ENCODE measurements around the gene THSD7A.

The THSD7A gene

DNA sequence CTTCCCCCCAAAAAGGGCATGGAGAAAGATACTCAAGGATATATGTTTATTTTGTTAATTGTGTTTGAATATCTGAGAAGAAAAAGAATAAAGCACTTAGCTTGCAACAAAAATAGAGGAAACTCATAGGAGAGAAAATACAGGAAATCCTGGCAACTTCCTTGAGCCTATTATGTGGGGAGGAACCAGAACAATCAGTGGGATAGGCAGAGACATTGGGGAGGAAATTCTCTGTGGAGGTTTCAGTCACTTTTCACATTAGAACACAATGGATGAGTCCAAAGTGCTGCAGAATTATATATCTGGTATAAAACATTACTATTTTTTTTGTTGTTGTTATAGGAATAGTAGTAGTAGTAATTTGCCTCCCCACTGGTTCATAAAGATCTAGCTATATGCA lies 240.1 kb downstream of the THSD7A start:
- TF ChIP-seq, protein P1, sequence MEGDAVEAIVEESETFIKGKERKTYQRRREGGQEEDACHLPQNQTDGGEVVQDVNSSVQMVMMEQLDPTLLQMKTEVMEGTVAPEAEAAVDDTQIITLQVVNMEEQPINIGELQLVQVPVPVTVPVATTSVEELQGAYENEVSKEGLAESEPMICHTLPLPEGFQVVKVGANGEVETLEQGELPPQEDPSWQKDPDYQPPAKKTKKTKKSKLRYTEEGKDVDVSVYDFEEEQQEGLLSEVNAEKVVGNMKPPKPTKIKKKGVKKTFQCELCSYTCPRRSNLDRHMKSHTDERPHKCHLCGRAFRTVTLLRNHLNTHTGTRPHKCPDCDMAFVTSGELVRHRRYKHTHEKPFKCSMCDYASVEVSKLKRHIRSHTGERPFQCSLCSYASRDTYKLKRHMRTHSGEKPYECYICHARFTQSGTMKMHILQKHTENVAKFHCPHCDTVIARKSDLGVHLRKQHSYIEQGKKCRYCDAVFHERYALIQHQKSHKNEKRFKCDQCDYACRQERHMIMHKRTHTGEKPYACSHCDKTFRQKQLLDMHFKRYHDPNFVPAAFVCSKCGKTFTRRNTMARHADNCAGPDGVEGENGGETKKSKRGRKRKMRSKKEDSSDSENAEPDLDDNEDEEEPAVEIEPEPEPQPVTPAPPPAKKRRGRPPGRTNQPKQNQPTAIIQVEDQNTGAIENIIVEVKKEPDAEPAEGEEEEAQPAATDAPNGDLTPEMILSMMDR (IDR thresholded peaks at IDR 0.05): no peak
- TF ChIP-seq ZFX (IDR thresholded peaks at IDR 0.05; ENCODE audit: borderline replicate concordance): no peak

DNA sequence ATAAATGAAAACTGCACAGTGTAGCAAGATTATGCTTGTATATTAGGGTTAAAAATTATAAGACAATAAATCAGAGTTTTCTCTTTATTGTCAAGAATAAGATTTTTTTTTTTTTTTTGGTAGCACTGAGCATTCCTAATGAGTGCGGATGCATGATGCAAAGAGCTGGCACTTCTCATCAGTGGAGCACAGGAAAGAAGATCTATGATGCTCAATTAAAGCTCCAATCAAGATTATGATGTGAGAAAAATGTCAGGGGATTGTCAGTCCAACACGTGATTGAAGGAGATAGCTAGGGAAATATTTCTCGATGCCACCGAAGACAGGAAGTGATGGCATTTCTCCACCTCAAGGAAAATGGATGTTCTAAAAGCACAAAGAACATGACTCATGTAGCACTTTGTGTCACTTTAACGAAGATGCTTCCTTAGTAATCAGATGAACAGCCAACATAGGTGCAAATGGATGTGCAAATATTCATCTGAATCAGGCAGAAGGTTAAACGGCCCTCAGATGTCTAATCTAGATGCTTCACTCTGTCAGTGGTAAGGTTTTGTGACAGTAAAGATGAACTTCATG lies 240.9 kb downstream of the THSD7A start:
- TF ChIP-seq, protein P1 (IDR thresholded peaks at IDR 0.05): no peak
- TF ChIP-seq ZFX (IDR thresholded peaks at IDR 0.05; ENCODE audit: borderline replicate concordance): no peak
- H3K27ac ChIP-seq: no peak overlapping the region

More for the DNA sequence above, 240.1 kb downstream of the THSD7A start:
- H3K27ac ChIP-seq: no peak overlapping the region

DNA sequence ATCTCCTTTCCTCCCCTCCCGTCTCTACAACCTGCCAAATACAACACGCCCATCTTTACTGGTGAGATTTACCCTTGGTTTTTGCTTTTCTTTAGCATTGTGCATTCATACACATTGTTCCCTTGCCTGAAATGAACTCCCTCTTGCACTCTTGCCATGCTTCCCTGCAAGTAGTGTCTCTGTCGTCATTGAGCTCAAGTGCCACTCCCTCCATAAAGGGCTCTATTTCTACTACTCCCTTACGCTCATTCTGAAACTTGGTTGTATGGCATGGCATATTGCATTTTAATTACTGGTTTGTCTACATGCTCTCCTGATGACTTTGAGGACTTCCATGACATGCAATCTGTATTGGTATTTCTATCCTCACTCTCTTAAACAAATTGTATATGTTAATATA lies 242.7 kb downstream of the THSD7A start:
- TF ChIP-seq, protein P1 (IDR thresholded peaks at IDR 0.05): no peak
- no peak for TF ChIP-seq ZFX (IDR thresholded peaks at IDR 0.05; ENCODE audit: borderline replicate concordance)
- no peak overlapping the region for H3K27ac ChIP-seq

DNA sequence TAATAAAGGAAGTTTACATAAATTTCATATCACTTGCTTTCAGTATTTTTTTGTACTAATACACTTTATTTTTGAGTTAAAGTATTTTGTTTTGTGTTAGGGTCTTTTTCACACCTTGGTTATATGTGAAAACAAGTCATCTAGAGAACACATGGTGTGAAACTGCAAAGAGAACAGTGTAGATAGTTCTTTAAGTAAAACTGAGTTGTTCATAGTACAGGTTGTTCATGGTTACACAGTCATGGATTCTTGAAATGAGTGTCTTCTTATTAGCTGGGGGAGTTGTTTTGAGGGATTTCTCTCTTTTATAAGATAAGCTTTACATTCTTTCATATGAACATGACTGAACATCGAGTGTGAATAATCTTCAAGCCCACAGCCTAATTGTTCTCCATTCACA lies 244.2 kb downstream of the THSD7A start:
- TF ChIP-seq, protein P1 (IDR thresholded peaks at IDR 0.05): no peak
- TF ChIP-seq ZFX (IDR thresholded peaks at IDR 0.05; ENCODE audit: borderline replicate concordance): no peak
- no peak overlapping the region for H3K27ac ChIP-seq

DNA sequence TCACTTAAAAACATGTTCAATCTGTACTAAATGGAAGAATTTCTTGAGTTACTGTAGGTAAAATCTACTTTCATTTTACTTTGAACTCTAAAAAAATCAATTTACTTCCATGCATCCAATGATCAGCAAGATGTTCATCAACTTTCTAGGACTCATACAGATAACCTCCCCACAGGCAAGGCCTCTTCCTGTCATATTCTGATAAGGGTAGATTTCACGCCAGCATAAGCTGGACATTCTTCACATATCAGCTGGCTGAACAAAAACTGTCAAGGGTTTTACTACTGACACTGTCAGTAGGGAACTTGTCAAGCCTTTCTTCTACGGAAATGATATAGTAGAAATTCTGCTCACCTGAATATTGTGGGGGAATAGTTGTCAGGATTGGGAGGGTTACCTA lies 244.9 kb downstream of the THSD7A start:
- no peak for TF ChIP-seq ZFX (IDR thresholded peaks at IDR 0.05; ENCODE audit: borderline replicate concordance)
- TF ChIP-seq, protein P1 (IDR thresholded peaks at IDR 0.05): no peak
- H3K27ac ChIP-seq: no peak overlapping the region

DNA sequence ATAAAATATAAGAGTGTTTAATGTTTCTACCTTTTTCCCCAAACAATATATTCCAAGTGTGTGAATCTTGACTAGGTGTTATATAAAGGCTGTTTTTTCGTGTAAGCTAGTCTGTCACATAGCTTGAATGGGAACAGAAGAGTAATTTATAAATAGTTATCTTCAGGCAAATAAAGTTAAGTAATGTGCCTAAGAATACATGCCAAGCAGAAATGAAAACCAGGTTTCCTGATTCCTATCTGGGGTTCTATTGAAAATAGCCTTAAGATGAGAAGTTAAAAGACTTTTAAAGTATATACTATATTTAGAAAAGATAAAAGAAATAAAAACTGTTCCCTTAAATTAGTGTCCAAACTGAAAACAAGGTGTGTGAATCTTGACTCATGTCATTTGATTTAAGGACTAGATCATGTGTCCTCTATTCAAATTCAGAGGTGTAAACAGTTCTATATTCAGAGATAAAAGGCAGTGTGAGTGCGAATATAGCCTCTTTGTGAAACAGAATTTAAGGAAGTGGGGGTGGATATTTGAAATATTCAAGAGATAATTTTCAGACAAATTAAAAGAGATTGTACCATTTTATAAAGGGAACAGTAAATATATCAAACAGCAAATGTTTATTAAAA lies 247.5 kb downstream of the THSD7A start:
- no peak for TF ChIP-seq ZFX (IDR thresholded peaks at IDR 0.05; ENCODE audit: borderline replicate concordance)
- TF ChIP-seq, protein P1 (IDR thresholded peaks at IDR 0.05): no peak

DNA sequence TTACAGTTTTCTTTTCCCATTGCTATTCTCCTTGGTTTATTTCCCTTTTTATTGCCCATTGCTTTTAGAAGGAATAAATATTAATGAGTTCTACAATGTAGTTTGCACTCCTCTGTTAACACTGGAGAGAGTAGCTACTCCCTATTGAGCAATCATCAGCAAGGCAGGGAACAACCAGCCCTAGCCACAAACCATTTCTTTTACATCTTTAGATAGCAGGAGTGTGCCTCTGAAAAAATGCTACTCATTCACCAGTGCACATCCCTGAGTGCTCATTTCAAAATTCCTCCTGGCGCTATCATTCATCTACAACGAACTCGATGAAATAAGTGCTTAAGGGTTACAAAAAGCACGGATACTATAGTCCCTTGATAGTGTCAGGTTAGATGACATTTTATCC lies 252.9 kb downstream of the THSD7A start:
- TF ChIP-seq ZFX (IDR thresholded peaks at IDR 0.05; ENCODE audit: borderline replicate concordance): no peak
- TF ChIP-seq, protein P1 (IDR thresholded peaks at IDR 0.05): no peak
- no peak overlapping the region for H3K27ac ChIP-seq

More for the DNA sequence above, 247.5 kb downstream of the THSD7A start:
- no peak overlapping the region for H3K27ac ChIP-seq

All from 22Rv1 (cell line).